GM23248 (cell line): Measurements from ENCODE around the gene MMEL1.

Experiments used
- EZH2 ChIP-seq: fragments of 200-600 bp; sonication (generic); IDR thresholded peaks from 2 replicates; pipeline ENCODE4 v1.6.1; 2018; ENCODE audit warnings: antibody characterized with exemption, mild to moderate bottlenecking; ENCODE audit not compliant: insufficient read depth, poor library complexity, severe bottlenecking
- EZH2phosphoT487 ChIP-seq: fragments of 200-600 bp; sonication (generic); IDR thresholded peaks from 2 replicates; pipeline ENCODE4 v1.6.1; 2018; ENCODE audit warnings: antibody characterized with exemption, moderate library complexity, mild to moderate bottlenecking, low read depth; ENCODE audit not compliant: insufficient read depth

- no peak for TF ChIP-seq EZH2
- no peak for TF ChIP-seq EZH2phosphoT487
These were observed 7.5 kb downstream of the MMEL1 start for GRCh38 chr1:2625311-2625710.
